H9 (cell line): ENCODE measurements around the gene RHEBL1. TPM values are rescaled to one million over a fixed set of nuclear protein-coding genes. Genes with fewer than 3 reads are reported as not detected.

Experiments used
- DNase-seq: peaks from one replicate; pipeline ENCODE4 v3.0.0-alpha.2; 2017
- H2AFZ ChIP-seq: one replicate; pipeline ENCODE4 v1.6.1; 2013; ENCODE audit warnings: mild to moderate bottlenecking, low read length, control low read depth, moderate library complexity
- H2AK5ac ChIP-seq: 2 replicates; pipeline ENCODE4 v1.6.1; 2013; ENCODE audit warnings: low read length, control low read depth, mixed read lengths; ENCODE audit not compliant: insufficient read length
- H2BK120ac ChIP-seq: one replicate; pipeline ENCODE4 v1.6.1; 2013; ENCODE audit warnings: low read depth, mild to moderate bottlenecking, low read length, control low read depth, inconsistent platforms; ENCODE audit not compliant: poor library complexity, severe bottlenecking
- H2BK12ac ChIP-seq: 2 replicates; pipeline ENCODE4 v1.6.1; 2013; ENCODE audit warnings: low read length, control low read depth, mixed read lengths, low read depth; ENCODE audit not compliant: insufficient read length
- H2BK15ac ChIP-seq: 2 replicates; pipeline ENCODE4 v1.6.1; 2013; ENCODE audit warnings: low read depth, low read length, control low read depth
- H2BK20ac ChIP-seq: one replicate; pipeline ENCODE4 v1.6.1; 2013; ENCODE audit warnings: low read depth, mild to moderate bottlenecking, low read length, control low read depth, inconsistent platforms; ENCODE audit not compliant: poor library complexity, severe bottlenecking
- H2BK5ac ChIP-seq: 2 replicates; pipeline ENCODE4 v1.6.1; 2013; ENCODE audit warnings: low read length, control low read depth, mixed read lengths; ENCODE audit not compliant: insufficient read length
- H3K14ac ChIP-seq: 2 replicates; pipeline ENCODE4 v1.6.1; 2013; ENCODE audit warnings: low read length, control low read depth; ENCODE audit not compliant: insufficient read depth
- H3K18ac ChIP-seq: 2 replicates; pipeline ENCODE4 v1.6.1; 2013; ENCODE audit warnings: low read depth, mild to moderate bottlenecking, mixed read lengths, low read length, control low read depth; ENCODE audit not compliant: insufficient read length
- H3K23ac ChIP-seq: 2 replicates; pipeline ENCODE4 v1.6.1; 2013; ENCODE audit warnings: low read length, control low read depth, mixed read lengths, low read depth; ENCODE audit not compliant: insufficient read length
- H3K23me2 ChIP-seq: 2 replicates; pipeline ENCODE4 v1.6.1; 2013; ENCODE audit warnings: low read depth, mild to moderate bottlenecking, mixed read lengths, low read length, control low read depth; ENCODE audit not compliant: insufficient read length, poor library complexity, severe bottlenecking
- H3K27ac ChIP-seq: 2 replicates; pipeline ENCODE4 v1.5.1; 2013; ENCODE audit warnings: low read length, control low read depth, mixed read lengths, low read depth; ENCODE audit not compliant: insufficient read length
- H3K27me3 ChIP-seq: 2 replicates; pipeline ENCODE4 v1.6.1; 2013; ENCODE audit warnings: low read length, control low read depth, inconsistent platforms; ENCODE audit not compliant: insufficient read depth
- H3K4ac ChIP-seq: 2 replicates; pipeline ENCODE4 v1.6.1; 2013; ENCODE audit warnings: low read depth, mild to moderate bottlenecking, control low read depth, inconsistent platforms, low read length, moderate library complexity
- H3K4me1 ChIP-seq: 2 replicates; pipeline ENCODE4 v1.6.1; 2013; ENCODE audit warnings: low read length, control low read depth, inconsistent platforms; ENCODE audit not compliant: insufficient read depth
- H3K4me2 ChIP-seq: 2 replicates; pipeline ENCODE4 v1.6.1; 2013; ENCODE audit warnings: low read length, control low read depth, mixed read lengths; ENCODE audit not compliant: insufficient read length, insufficient read depth
- H3K56ac ChIP-seq: 2 replicates; pipeline ENCODE4 v1.6.1; 2013; ENCODE audit warnings: low read depth, mild to moderate bottlenecking, mixed read lengths, low read length, control low read depth; ENCODE audit not compliant: insufficient read length
- H3K79me1 ChIP-seq: 2 replicates; pipeline ENCODE4 v1.6.1; 2013; ENCODE audit warnings: low read depth, mild to moderate bottlenecking, moderate library complexity, low read length, control low read depth, inconsistent platforms; ENCODE audit not compliant: insufficient read depth, poor library complexity, severe bottlenecking
- H3K79me2 ChIP-seq: 2 replicates; pipeline ENCODE4 v1.6.1; 2013; ENCODE audit warnings: low read length, control low read depth, inconsistent platforms; ENCODE audit not compliant: insufficient read depth
- H3K9ac ChIP-seq: 2 replicates; pipeline ENCODE4 v1.6.1; 2013; ENCODE audit warnings: low read length, control low read depth, mixed read lengths; ENCODE audit not compliant: insufficient read length; ENCODE audit errors: extremely low read depth
- H3K9me3 ChIP-seq: one replicate; pipeline ENCODE4 v1.6.1; 2013; ENCODE audit warnings: low read depth, low read length, inconsistent platforms; ENCODE audit not compliant: control insufficient read depth
- H3T11ph ChIP-seq: one replicate; pipeline ENCODE4 v1.6.1; 2013; ENCODE audit warnings: mild to moderate bottlenecking, low read length, control low read depth, inconsistent platforms
- H4K20me1 ChIP-seq: one replicate; pipeline ENCODE4 v1.6.1; 2013; ENCODE audit not compliant: control insufficient read depth, insufficient read length, insufficient read depth
- H4K5ac ChIP-seq: 2 replicates; pipeline ENCODE4 v1.6.1; 2013; ENCODE audit warnings: low read depth, mild to moderate bottlenecking, mixed read lengths, low read length, control low read depth; ENCODE audit not compliant: insufficient read length
- H4K8ac ChIP-seq: replicated peaks from 2 replicates; pipeline ENCODE4 v1.6.1; 2013; ENCODE audit warnings: low read length, control low read depth, mixed read lengths, low read depth; ENCODE audit not compliant: insufficient read length
- H4K91ac ChIP-seq: 2 replicates; pipeline ENCODE4 v1.6.1; 2013; ENCODE audit warnings: low read depth, mild to moderate bottlenecking, moderate library complexity, mixed read lengths, low read length, control low read depth; ENCODE audit not compliant: insufficient read length
- H3K27ac Mint-ChIP-seq, 3 experiments: 2 replicates in 2 of 3; 3 replicates in 1 of 3; pipeline ENCODE4 v1.8.0; 2020 to 2021; ENCODE audit warnings: mixed read lengths in 3 of 3, mild to moderate bottlenecking in 1 of 3, moderate library complexity in 1 of 3
- H3K27me3 Mint-ChIP-seq: 2 replicates; pipeline ENCODE4 v1.8.0; 2021; ENCODE audit warnings: low read depth, mild to moderate bottlenecking, moderate library complexity, mixed read lengths
- H3K36me3 Mint-ChIP-seq, 3 experiments: 2 replicates in 2 of 3; 3 replicates in 1 of 3; pipeline ENCODE4 v1.8.0; 2020 to 2021; ENCODE audit warnings: low read depth in 3 of 3, mixed read lengths in 3 of 3; ENCODE audit not compliant: insufficient read depth in 1 of 3
- H3K4me1 Mint-ChIP-seq, 2 experiments: 2 replicates each; pipeline ENCODE4 v1.8.0; 2020; ENCODE audit warnings: mixed read lengths in 2 of 2
- H3K4me3 Mint-ChIP-seq, 2 experiments: 2 replicates in 1 of 2; 3 replicates in 1 of 2; pipeline ENCODE4 v1.8.0; 2020 to 2021; ENCODE audit warnings: mild to moderate bottlenecking in 2 of 2, mixed read lengths in 2 of 2, moderate library complexity in 1 of 2
- H3K9me3 Mint-ChIP-seq, 2 experiments: 2 replicates in 1 of 2; 3 replicates in 1 of 2; pipeline ENCODE4 v1.8.0; 2020; ENCODE audit warnings: mild to moderate bottlenecking in 2 of 2, mixed read lengths in 2 of 2, moderate library complexity in 1 of 2
- CTCF ChIP-seq: fragments of 200-600 bp; sonication (generic); conservative IDR thresholded peaks from 3 replicates; pipeline ENCODE4 v1.8.0; 2021; ENCODE audit warnings: antibody characterized with exemption, mild to moderate bottlenecking
- WGBS: extraction: QIAGEN DNeasy Blood & Tissue Kit; methylation state at CpG from one replicate; pipeline ENCODE4 v1.1.7; 2013; ENCODE audit warnings: missing lambda C conversion rate, low lambda C conversion rate, mixed read lengths; ENCODE audit not compliant: insufficient read length; ENCODE audit errors: extremely low coverage; 5-methylcytosine and 5-hydroxymethylcytosine counted together
- total RNA-seq: library from RNA; stranded (reverse); gene quantifications from 2 replicates; pipeline ENCODE4 v1.2.1, GENCODE V29; 2021

RHEBL1 gene
- total RNA-seq, 1 experiment from 2014 or later: 4.0 TPM

- Histone ChIP-seq H3K23ac (no peak overlapping the region), H3K9ac (no peak overlapping the region), H3T11ph (no peak overlapping the region), H3K27me3 (no peaks in the 10 kb centered on the region), H3K18ac (no peak overlapping the region), H3K23me2 (peaks cover 17% of the 10 kb centered on the region), H2AK5ac (no peak overlapping the region), H4K8ac (no peak overlapping the region), H3K27ac (no peak overlapping the region), H2AFZ (no peak overlapping the region), H3K4me1 (peaks cover 14% of the 10 kb centered on the region), H3K4me2 (no peak overlapping the region), H2BK120ac (no peak overlapping the region), H3K56ac (no peak overlapping the region), H3K79me2 (peaks cover 48% of the 10 kb centered on the region), H2BK5ac (no peak overlapping the region), H3K4ac (no peak overlapping the region), H3K9me3 (no peaks in the 10 kb centered on the region), H2BK12ac (no peak overlapping the region), H3K14ac (no peak overlapping the region), H4K20me1 (no peaks in the 10 kb centered on the region), H3K79me1 (peaks cover 30% of the 10 kb centered on the region), H4K91ac (no peak overlapping the region), H2BK15ac (no peak overlapping the region), H4K5ac (no peak overlapping the region), H2BK20ac (no peak overlapping the region)
- Mint-ChIP-seq H3K9me3 (no peaks in the 10 kb centered on the region), H3K36me3 (peaks cover 51 to 61% (median 59%) of the 10 kb centered on the region in 3 experiments), H3K27me3 (no peaks in the 10 kb centered on the region), H3K27ac (0 out of 7 replicates have a peak overlapping the region, but pooled peaks of 1 of the 3 experiments have one; percentile 38), H3K4me1 (peaks cover 43 to 44% of the 10 kb centered on the region in 2 experiments), H3K4me3 (no peak overlapping the region; a peak in 1 of 5 replicates)
- TF ChIP-seq CTCF: no peak
- WGBS: no CpG with 5 or more reads among the region's 4 CpGs
- DNase-seq: no peak
Observed at GRCh38 chr12:49055092-49055491, 14.7 kb downstream of the RHEBL1 start.
